ENCODE measurements around the gene KCNAB1.

KCNAB1 gene

GRCh38 chr3:156431334-156432124, 311.2 kb downstream of the KCNAB1 start:
- no peak for DNase-seq (ENCODE audit: low read depth)
- no peak for TF ChIP-seq CTCF (IDR thresholded peaks at IDR 0.05; ENCODE audit: control insufficient read depth, extremely low read depth, insufficient read depth)
- H3K4me3 ChIP-seq (ENCODE audit: low read depth, low read length): no peak overlapping the region

GRCh38 chr3:156432563-156432962, 312.2 kb downstream of the KCNAB1 start:
- H3K4me3 ChIP-seq (ENCODE audit: low read depth, low read length): no peak overlapping the region
- DNase-seq (ENCODE audit: low read depth): no peak
- TF ChIP-seq CTCF (IDR thresholded peaks at IDR 0.05; ENCODE audit: control insufficient read depth, extremely low read depth, insufficient read depth): no peak

GRCh38 chr3:156433138-156433537, 312.8 kb downstream of the KCNAB1 start:
- TF ChIP-seq CTCF (IDR thresholded peaks at IDR 0.05; ENCODE audit: control insufficient read depth, extremely low read depth, insufficient read depth): no peak
- H3K4me3 ChIP-seq (ENCODE audit: low read depth, low read length): no peak overlapping the region
- no peak for DNase-seq (ENCODE audit: low read depth)

- no peak overlapping the region for H3K4me3 ChIP-seq (ENCODE audit: low read depth, low read length)
- DNase-seq (ENCODE audit: low read depth): no peak
- TF ChIP-seq CTCF (IDR thresholded peaks at IDR 0.05; ENCODE audit: control insufficient read depth, extremely low read depth, insufficient read depth): no peak
Observed at GRCh38 chr3:156433910-156434309, 313.5 kb downstream of the KCNAB1 start.

GRCh38 chr3:156434921-156435320, 314.5 kb downstream of the KCNAB1 start:
- no peak for DNase-seq (ENCODE audit: low read depth)
- H3K4me3 ChIP-seq (ENCODE audit: low read depth, low read length): no peak overlapping the region
- no peak for TF ChIP-seq CTCF (IDR thresholded peaks at IDR 0.05; ENCODE audit: control insufficient read depth, extremely low read depth, insufficient read depth)

GRCh38 chr3:156443079-156443478, 322.7 kb downstream of the KCNAB1 start:
- no peak for DNase-seq (ENCODE audit: low read depth)
- no peak overlapping the region for H3K4me3 ChIP-seq (ENCODE audit: low read depth, low read length)
- TF ChIP-seq CTCF (IDR thresholded peaks at IDR 0.05; ENCODE audit: control insufficient read depth, extremely low read depth, insufficient read depth): no peak
